HG03520 (cell line): ENCODE results near the gene NUDT13.
A peak's percentile ranks its signal among the peaks of the same experiment; 100 is the strongest.

Source experiments
- ATAC-seq: cut with Tn5 transposase; IDR thresholded peaks from one replicate; pipeline ENCODE4 v1.9.1; 2021; ENCODE audit warnings: mild to moderate bottlenecking, moderate library complexity; ENCODE audit not compliant: unreplicated experiment

The NUDT13 gene

DNA sequence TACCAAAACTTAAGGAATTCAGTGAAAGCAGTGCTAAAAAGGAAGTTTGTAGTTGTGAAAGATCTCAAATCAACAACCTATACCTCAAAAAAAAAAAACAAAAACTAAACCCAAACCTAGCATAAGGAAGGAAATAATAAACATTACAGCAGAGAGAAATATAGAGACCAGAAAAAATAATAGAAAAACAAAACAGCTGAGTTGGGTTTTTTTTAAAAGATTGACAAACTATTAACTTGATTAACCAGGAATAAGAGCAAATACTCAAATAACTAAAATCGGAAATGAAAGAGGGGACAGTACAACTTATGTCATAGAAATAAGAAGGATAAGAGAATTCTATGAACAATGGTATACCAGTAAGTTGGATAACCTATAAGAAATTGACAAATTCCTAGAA, 50.8 kb downstream of the NUDT13 start:
- ATAC-seq, result no peak

DNA sequence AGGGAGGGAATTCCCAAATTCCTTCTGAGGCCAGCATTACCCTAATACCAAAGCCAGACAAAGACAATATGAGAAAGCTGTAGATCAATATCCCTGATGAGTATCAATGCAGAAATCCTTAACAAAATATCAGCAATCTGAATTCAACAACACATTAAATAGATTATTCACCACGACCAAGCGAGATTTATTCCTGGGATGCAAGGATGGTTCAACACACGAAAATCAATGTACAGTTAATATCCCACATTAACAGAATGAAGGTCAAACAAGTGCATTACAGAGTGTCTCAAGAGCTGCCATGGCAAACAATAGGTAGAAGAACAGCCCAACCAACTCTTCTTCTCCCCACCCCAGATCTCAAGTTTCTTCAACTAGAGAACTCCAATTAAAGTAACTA, 51.4 kb downstream of the NUDT13 start:
- no peak for ATAC-seq

GRCh38 chr10:73163096-73163495, 52.8 kb downstream of the NUDT13 start:
- ATAC-seq, result no peak

GRCh38 chr10:73166972-73167371, 56.7 kb downstream of the NUDT13 start:
- ATAC-seq, result no peak

- ATAC-seq, result no peak
Observed at GRCh38 chr10:73167458-73167782, 57.2 kb downstream of the NUDT13 start.

GRCh38 chr10:73167783-73168464, 57.7 kb downstream of the NUDT13 start, which contains the start of the genes ECD and FAM149B1:
ECD (minus strand) TSS chr10:73168008; CDS start chr10:73163937, 4,071 bp downstream.
FAM149B1 (plus strand) TSS chr10:73168119; CDS start chr10:73168340, 221 bp downstream.
- ATAC-seq, result peak; percentile 89

GRCh38 chr10:73168465-73168803, 58.2 kb downstream of the NUDT13 start:
- no peak for ATAC-seq

GRCh38 chr10:73169320-73169719, 59.1 kb downstream of the NUDT13 start:
- ATAC-seq, result no peak

DNA sequence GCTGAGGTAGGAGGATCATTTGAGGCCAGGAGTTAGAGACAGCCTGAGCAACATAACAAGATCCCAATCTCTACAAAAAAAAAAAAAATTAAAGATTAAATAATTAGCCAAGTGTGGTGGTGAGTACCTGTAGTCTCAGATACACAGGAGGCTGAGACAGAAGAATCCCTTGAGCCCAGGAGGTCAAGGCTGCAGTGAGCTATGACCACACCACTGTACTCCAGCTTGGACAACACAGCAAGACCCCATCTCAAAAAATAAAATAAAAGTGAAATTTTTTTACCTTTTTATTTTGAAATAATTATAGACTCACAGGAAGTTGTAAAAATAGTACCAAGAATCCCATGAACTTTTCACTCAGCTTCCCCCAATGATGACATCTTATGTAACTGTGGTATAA, 62.6 kb downstream of the NUDT13 start:
- ATAC-seq, result no peak

DNA sequence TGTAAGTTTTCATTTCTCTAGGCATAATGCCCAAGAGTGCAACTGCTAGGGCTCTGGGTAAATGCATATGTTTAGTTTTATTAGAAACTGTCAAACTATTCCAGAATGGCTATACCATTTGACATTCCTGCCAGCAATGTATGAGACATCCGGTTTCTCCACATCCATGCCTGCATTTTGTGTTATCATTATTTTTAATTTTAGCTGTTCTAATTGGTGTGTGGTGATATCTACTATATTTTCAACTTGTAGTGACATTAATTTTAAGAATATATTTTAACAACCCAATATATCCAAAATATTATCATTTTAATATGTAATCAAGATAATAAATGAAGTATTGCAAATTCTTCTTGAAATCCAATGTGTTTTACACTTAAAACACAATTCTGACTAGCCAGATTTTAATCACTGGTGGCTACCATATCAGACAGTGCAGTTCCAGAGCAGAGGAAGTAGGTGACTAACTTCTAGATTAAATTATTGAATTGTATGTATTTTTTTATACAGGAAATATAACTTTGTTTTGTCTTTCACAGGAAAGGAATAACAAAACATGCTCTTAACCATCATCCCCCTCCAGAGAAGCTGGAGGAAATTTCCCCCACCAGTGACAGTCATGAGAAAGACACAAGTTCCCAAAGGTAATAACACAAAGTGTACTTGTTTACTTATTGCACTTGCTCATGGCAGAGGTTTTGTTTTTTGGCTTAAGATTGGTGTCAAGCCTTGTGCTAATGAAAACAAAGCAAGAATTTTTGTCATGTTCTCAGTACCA, 64.1 kb downstream of the NUDT13 start:
- no peak for ATAC-seq
